CMK (cell line): ENCODE results near the gene HSPA1L.
"Not testable (repeated sequence)": the region's sequence is repeated elsewhere in the genome, so short reads cannot be mapped to it uniquely, and the experiment has no call there.

Experiments
- DNase-seq: peaks from one replicate; pipeline ENCODE4 v3.0.0-alpha.2; 2010; ENCODE audit warnings: low read depth

Gene HSPA1L

GRCh38 chr6:31813465-31813849 is 1.6 kb downstream of the HSPA1L start:
- no peak for DNase-seq

GRCh38 chr6:31811645-31812044 is 3.4 kb downstream of the HSPA1L start:
- no peak for DNase-seq

GRCh38 chr6:31808599-31808998 is 6.5 kb downstream of the HSPA1L start:
- not testable (repeated sequence) for DNase-seq

- DNase-seq: peak; percentile 95
Measured at GRCh38 chr6:31806470-31807272, 8.4 kb downstream of the HSPA1L start, which contains the start of gene LSM2. Gene LSM2, minus strand, starts transcription at chr6:31806966. Its CDS starts 209 bp downstream, at chr6:31806757.

GRCh38 chr6:31805939-31806469 is 9.1 kb downstream of the HSPA1L start:
- no peak for DNase-seq

GRCh38 chr6:31801031-31801927 is 13.8 kb downstream of the HSPA1L start:
- DNase-seq: not testable (repeated sequence)

GRCh38 chr6:31799781-31800180 is 15.3 kb downstream of the HSPA1L start:
- DNase-seq: no peak

- DNase-seq: no peak
Measured at GRCh38 chr6:31797588-31797987, 17.5 kb downstream of the HSPA1L start.

- no peak for DNase-seq
Measured at GRCh38 chr6:31796993-31797385, 18.1 kb downstream of the HSPA1L start.

GRCh38 chr6:31795616-31796298 is 19.3 kb downstream of the HSPA1L start, which contains the start of gene VARS1:
Gene VARS1, minus strand, starts transcription at chr6:31795752. Its CDS starts 535 bp downstream, at chr6:31795217.
- peak; percentile 89 for DNase-seq

GRCh38 chr6:31794866-31795615 is 20.0 kb downstream of the HSPA1L start:
- DNase-seq: no peak

- no peak for DNase-seq
Measured at GRCh38 chr6:31794294-31794865, 20.7 kb downstream of the HSPA1L start.

GRCh38 chr6:31793927-31794245 is 21.2 kb downstream of the HSPA1L start:
- DNase-seq: not testable (repeated sequence)

GRCh38 chr6:31792761-31793171 is 22.3 kb downstream of the HSPA1L start:
- DNase-seq: no peak

GRCh38 chr6:31792090-31792374 is 23.1 kb downstream of the HSPA1L start:
- DNase-seq: no peak

- DNase-seq: no peak
Measured at GRCh38 chr6:31791324-31792089, 23.6 kb downstream of the HSPA1L start.

GRCh38 chr6:31785475-31785874 is 29.6 kb downstream of the HSPA1L start:
- no peak for DNase-seq

GRCh38 chr6:31784098-31784925 is 30.8 kb downstream of the HSPA1L start:
- no peak for DNase-seq

GRCh38 chr6:31782126-31782855 is 32.8 kb downstream of the HSPA1L start:
- DNase-seq: no peak
